Right ventricle myocardium superior (tissue), 1 donor: ENCODE measurements around the gene BBOF1. TPM values are rescaled to one million over a fixed set of nuclear protein-coding genes. Genes with fewer than 3 reads are reported as not detected.

Source experiments
- ATAC-seq: fragments of 200-7000 bp; cut with Tn5 transposase; one replicate; pipeline ENCODE4 v1.9.1; 2020; ENCODE audit warnings: mild to moderate bottlenecking; ENCODE audit not compliant: poor library complexity
- DNase-seq: peaks from one replicate; pipeline ENCODE4 v3.0.0-alpha.2; 2020
- intact Hi-C: fragments of 100-400 bp; cut with DNase I; formaldehyde crosslinking; loops from one replicate; pipeline ENCODE4 v1.11.2; 2022
- total RNA-seq: library from RNA; stranded (reverse); fragmentation: NEBNext Ultra II Directional; extraction: Animal tissue kit (Norgen Biotek cat#: 25700); gene quantifications from one replicate; pipeline ENCODE4 v1.2.1, GENCODE V29; 2021
- donor health status: DM: no; HTN: yes; CAD: no; lungs with severe emphysema.

BBOF1 gene
- total RNA-seq, 1 donor from 2014 or later: 2.3 TPM

GRCh38 chr14:74019408-74020137 lies 424 bp downstream of the BBOF1 start:
- ATAC-seq: no peak
- no peak for DNase-seq
- intact Hi-C loops: no loop called here

DNA sequence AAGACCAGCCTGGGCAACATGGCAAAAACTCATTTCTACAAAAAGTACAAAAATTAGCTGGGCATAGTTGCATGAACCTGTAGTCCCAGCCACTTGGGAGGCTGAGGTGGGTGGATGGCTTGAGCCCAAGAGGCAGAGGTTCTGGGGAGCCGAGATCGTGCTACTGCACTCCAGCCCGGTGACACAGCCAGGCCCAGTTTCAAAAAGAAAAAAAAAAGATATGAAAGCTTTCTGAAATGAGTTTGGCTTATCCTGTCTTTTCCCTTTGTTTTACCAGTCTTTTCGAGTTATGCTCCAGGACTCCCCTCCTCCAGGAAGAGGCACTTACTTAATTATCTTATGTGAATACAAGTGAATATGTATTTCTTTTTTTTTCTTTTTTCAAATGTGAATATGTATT lies 3.2 kb downstream of the BBOF1 start:
- no peak for ATAC-seq
- no peak for DNase-seq
- intact Hi-C loops: no loop called here

DNA sequence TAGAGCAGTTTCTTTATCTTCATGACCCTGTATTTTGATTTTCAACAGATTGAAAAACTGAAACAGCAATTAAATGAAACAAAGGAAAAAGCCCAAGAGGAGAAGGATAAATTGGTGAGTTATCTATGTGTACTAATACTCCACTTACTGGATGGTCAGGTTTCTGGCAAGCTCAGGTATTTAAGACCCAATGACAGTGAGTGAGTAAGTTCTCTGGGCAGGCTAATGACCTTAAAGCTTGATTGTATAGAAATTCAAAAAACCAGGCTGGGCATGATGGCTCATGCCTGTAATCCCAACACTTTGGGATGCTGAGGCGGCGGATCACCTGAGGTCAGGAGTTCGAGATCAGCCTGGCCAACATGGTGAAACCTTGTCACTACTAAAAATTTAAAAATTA lies 10.0 kb downstream of the BBOF1 start:
- ATAC-seq (no peak), DNase-seq (no peak)
- intact Hi-C loops: no loop called here

DNA sequence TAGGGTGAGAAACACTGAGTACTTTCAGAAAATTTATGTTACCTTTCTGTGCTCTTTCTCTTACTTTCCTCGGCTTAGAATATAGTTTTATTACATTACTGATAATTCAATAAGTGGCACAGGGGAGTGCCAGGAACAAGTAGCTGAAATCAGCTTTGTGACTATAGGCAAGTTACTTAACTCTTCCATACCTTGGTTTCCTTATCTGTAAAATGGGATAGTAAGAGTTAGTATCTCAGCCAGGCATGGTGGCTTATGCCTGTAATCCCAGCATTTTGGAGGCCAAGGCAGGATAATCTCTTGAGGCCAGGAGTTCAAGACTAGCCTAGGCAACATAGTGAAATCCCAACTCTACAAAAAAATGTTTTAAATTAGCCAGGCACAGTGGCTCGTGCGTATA lies 15.4 kb downstream of the BBOF1 start:
- intact Hi-C loops: no loop called here
- ATAC-seq: no peak
- DNase-seq: no peak

- no peak for DNase-seq
- no peak for ATAC-seq
- intact Hi-C loops: no loop called here
Observed at GRCh38 chr14:74035556-74035955, 16.4 kb downstream of the BBOF1 start.

DNA sequence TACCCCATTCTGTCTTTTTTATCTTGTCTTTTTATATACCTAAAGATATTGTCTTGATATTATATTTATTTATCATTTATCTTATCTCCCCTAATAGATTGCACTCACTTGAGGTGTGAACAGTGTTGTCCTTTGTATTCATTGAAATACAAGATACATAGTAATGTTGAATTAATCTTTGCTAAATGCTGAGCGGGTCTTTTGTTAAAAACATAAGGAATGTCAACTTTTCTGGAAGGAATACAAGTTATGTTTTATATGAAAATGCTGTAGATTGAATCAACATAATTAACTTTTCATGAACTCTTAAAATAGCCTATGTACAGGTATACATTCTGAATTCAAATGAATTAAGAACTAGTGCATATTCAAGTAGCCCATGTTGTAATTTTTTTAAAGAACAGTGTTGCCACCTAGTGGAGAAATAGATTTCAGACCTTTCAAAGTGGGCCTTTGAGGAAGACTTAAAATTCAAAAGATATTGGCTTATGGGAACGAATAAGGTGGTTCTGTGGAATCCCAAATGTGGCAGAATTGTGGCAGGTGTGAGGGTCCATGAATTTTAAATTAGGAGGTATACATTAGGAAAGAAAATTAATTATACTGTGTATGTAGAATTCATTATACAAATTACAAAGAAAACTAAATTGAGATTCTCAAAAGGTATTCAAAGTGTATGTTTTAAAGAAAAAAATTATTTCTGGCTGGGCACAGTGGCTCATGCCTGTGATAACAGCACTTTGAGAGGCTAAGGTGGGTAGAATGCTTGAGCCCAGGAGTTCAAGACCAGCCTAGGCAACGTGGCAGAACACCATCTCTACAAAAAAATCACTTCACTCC lies 19.1 kb downstream of the BBOF1 start:
- ATAC-seq (no peak), DNase-seq (no peak)
- intact Hi-C loops: no loop called here

- intact Hi-C loops: no loop called here
- DNase-seq: no peak
- no peak for ATAC-seq
Observed at GRCh38 chr14:74042296-74042695, 23.1 kb downstream of the BBOF1 start.

DNA sequence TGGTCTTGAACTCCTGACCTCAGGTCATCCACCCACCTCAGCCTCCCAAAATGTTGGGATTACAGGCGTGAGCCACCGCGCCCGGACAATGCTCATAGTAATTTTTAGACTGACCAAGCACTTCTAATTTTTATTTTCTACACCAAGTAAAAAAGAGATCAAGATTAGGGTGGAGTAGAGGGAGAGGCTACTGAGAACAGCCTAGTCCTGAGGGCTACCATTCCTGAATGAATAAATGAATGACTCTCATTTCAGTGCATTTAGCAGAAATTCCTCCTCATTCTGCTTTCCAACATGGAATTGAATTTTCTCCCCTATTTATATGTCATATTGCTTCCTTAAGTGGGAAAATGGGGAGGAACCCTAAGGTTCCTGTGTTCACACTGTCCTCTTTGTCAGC lies 26.4 kb downstream of the BBOF1 start:
- DNase-seq (no peak), ATAC-seq (no peak)
- intact Hi-C loops: no loop called here

DNA sequence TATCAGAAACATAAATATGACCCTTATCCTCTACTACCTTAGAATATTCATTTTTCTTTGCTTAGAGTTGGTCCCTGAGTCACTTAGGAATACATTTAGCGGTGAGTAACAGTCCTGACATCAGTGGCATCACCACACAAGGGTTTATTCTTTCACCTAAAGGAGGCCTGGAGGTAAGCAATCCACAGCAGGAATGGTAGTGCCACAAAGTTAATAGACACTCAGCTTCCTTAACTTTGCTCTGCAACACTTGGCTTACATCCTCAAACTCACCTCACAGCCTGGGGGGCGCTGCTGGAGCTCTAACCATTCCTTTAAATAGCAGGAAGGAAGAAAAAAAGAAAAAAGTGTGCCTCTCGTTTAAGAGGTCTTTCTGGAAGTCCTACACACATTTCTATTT lies 29.1 kb downstream of the BBOF1 start:
- ATAC-seq (no peak), DNase-seq (no peak)
- intact Hi-C loops: no loop called here

- DNase-seq (no peak), ATAC-seq (no peak)
- intact Hi-C loops: no loop called here
Observed at GRCh38 chr14:74049876-74050495, 30.8 kb downstream of the BBOF1 start.

GRCh38 chr14:74062809-74063150 lies 43.6 kb downstream of the BBOF1 start:
- intact Hi-C loops: no loop called here
- DNase-seq (no peak), ATAC-seq (no peak)

GRCh38 chr14:74064426-74064825 lies 45.3 kb downstream of the BBOF1 start:
- intact Hi-C loops: no loop called here

DNA sequence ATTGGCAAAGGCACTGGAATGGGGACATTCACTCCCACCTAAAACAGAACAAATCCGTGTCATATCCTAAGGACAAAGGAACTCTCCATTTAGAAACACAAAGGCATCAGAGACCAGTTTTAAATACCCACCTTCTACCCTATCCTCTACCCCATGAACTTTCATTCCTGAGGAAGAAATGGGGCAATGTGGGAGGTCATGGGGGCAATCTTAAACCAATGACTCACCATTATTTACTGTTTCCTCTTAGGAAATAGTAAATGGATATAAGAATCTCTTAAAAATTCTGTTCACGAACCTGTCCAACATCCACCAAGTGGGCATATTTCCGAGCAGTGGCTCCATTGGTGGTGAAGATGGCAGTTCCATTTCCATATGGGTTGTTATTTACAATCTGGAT lies 45.7 kb downstream of the BBOF1 start:
- ATAC-seq: no peak
- intact Hi-C loops: no loop called here
- DNase-seq: no peak

More at GRCh38 chr14:74064426-74064825, 45.3 kb downstream of the BBOF1 start:
- DNase-seq (no peak), ATAC-seq (no peak)

DNA sequence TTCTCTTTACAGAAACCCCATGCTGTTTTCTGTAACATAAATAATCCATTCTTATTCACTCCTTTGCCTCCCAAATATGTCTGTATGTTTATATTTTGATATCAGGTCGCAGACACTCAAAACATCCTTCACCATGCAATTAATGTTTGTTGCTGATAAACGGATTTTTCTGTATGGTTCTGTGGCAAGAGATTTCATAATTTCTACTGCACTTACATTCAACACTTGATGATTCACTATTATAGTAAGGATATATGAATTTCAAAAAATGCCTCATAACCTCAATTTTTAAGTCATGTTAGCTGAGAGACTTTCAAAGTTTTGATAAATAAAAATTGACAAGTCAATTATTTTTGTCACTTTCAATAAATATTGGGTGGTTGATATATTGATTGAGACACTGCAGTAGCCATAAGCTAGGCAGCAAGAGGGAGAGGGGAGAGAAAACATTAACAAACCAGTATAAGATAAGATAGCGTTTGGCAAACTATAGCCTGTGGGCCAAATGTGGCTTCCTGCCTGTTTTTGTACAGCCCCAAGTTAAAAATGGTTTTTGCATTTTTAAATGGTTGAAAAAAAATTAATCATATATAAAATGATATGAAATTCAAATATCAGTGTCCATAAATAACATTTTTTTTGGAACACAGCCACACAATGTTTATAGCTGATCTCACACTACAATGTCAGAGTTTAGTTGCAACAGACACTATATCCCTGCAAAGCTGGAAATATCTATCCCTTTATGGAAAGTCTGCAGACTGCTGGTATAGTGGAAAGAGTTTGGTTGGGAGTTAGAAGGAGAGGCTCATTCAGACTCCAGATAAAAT lies 46.8 kb downstream of the BBOF1 start:
- DNase-seq: no peak
- ATAC-seq: no peak
- intact Hi-C loops: no loop called here

DNA sequence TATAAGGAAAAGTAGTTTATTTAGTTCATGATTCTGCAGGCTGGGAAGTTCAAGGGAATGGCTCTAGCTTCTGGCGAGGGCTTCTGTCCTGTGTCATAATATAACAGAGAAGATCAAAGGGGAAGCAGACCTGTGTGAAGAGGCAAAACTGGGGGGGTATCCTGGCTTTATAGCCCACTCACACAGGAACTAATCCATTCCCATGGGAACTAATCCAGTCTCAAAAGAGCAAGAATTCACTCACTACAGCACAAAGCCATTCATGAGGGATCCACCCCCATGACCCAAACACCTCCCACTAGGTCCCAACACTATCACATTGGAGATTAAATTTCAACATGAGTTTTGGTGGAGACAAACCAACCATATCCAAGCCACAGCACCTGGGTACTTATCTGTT lies 58.3 kb downstream of the BBOF1 start:
- DNase-seq: no peak
- intact Hi-C loops: no loop called here
- no peak for ATAC-seq

DNA sequence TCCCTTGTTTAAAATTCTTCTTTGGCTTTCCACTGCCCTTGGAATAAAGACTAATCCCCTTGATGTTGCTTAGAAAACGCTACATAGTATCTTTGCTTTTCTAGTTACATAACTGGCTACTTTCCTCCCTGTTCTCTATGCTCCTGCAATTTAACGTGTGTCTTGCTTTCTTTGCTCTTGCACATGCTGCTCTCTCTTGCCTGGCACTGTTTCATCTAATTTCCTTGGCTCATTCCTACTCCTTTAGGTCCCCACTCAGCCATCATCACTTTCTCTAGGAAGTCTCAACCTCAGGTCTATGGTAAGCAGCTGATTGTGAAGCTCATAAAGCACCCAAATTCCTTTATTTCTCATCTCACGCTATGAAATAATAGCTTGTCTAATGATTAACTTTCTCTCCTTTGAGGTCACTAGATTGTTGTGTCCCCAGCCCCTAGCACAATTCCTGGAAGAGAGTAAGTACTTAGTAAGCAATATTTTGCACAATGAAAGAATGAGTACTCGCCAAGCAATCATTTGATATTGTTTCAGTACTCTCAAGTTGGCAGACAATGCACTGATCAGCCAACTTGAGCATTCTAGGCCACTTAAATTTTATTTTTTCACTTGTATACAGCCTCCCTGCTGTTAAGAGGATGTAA lies 61.8 kb downstream of the BBOF1 start:
- intact Hi-C loops: no loop called here
- no peak for DNase-seq

DNA sequence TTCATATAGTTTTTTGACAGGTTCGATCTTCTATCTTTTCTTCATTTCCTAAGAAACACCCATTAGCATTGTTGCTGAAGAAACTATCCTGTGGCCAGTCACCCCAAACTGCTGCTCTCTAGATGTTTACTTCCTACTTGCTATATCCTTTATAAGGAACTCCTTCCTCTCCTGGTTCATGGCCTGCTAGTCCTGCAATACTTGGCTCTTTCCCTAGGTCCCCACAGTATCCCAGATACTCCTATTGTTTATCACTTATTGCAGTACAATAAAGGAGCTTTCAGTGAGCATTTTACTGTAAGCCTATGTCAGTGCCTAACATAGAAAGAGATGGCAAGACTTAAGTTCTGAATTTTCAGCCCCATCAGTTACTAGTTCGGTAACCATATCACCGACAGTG lies 62.3 kb downstream of the BBOF1 start:
- ATAC-seq: no peak
- intact Hi-C loops: no loop called here

More for the DNA sequence above, 61.8 kb downstream of the BBOF1 start:
- no peak for ATAC-seq

DNA sequence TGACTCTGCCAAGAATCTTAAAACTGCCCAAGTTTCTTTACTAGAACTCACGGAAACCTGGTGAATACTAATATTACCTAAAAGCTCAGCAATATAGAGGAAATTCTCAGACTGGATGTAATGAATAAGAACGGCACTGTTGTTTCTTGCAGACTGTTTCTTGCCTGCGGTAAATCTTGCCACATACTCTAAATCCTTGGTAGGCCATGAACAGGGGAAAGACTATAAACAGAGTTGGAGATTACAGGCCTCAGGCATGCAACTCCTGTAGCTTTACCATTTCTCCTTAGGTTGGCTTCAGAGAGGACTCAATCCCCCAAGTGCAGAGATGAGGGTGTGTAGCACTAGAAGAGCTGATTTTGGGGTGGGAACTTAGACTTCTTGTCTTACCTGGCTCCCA lies 64.0 kb downstream of the BBOF1 start:
- no peak for ATAC-seq
- no peak for DNase-seq
- intact Hi-C loops: no loop called here

More for the DNA sequence above, 62.3 kb downstream of the BBOF1 start:
- no peak for DNase-seq
